Fibroblast of peridontal ligament (primary cell): ENCODE results near the gene HADH.
A peak's percentile ranks its signal among the peaks of the same experiment; 100 is the strongest.
"Not testable (repeated sequence)": the region's sequence is repeated elsewhere in the genome, so short reads cannot be mapped to it uniquely, and the experiment has no call there.

Experiments used
- DNase-seq: peaks from one replicate; pipeline ENCODE4 v3.0.0-alpha.2; 2010; ENCODE audit errors: extremely low read depth

HADH gene

GRCh38 chr4:107989537-107990386, at the start of gene HADH:
HADH (plus strand) TSS chr4:107989889; CDS start chr4:107989933, 44 bp downstream.
- DNase-seq: peak; percentile 80

GRCh38 chr4:107945809-107946208, 43.9 kb upstream of the HADH start:
- DNase-seq: no peak

GRCh38 chr4:107950746-107951540, 38.7 kb upstream of the HADH start:
- DNase-seq: no peak

GRCh38 chr4:107951551-107951950, 38.1 kb upstream of the HADH start:
- peak; percentile 76 for DNase-seq

- no peak for DNase-seq
These were observed 33.7 kb upstream of the HADH start for GRCh38 chr4:107956011-107956410.

- no peak for DNase-seq
These were observed 22.8 kb upstream of the HADH start for GRCh38 chr4:107966903-107967302.

- not testable (repeated sequence) for DNase-seq
These were observed 22.2 kb upstream of the HADH start for GRCh38 chr4:107967519-107967918.

- not testable (repeated sequence) for DNase-seq
These were observed 21.8 kb upstream of the HADH start for GRCh38 chr4:107967921-107968320.

GRCh38 chr4:107970063-107970798, 19.5 kb upstream of the HADH start:
- DNase-seq: no peak

GRCh38 chr4:107972605-107973004, 17.1 kb upstream of the HADH start:
- DNase-seq: no peak

- DNase-seq: no peak
These were observed 15.2 kb upstream of the HADH start for GRCh38 chr4:107974523-107974922.

GRCh38 chr4:107977482-107977881, 12.2 kb upstream of the HADH start:
- DNase-seq: no peak

- no peak for DNase-seq
These were observed 11.6 kb upstream of the HADH start for GRCh38 chr4:107977966-107978705.

GRCh38 chr4:107978716-107979451, 10.8 kb upstream of the HADH start:
- DNase-seq: no peak

GRCh38 chr4:107987916-107988762, 1.6 kb upstream of the HADH start:
- no peak for DNase-seq

GRCh38 chr4:107988763-107989035, 990 bp upstream of the HADH start:
- no peak for DNase-seq

- no peak for DNase-seq
These were observed 540 bp upstream of the HADH start for GRCh38 chr4:107989162-107989536.

- peak; percentile 59 for DNase-seq
These were observed 2.4 kb downstream of the HADH start for GRCh38 chr4:107991945-107992630.

- no peak for DNase-seq
These were observed 4.3 kb downstream of the HADH start for GRCh38 chr4:107993969-107994368.

GRCh38 chr4:107994894-107995293, 5.2 kb downstream of the HADH start:
- no peak for DNase-seq
